HL-60 (cell line): Measurements from ENCODE around the gene CHMP6.

Source experiments
- DNase-seq, 2 experiments: peaks; one replicate each; pipeline ENCODE4 v3.0.0-alpha.2; 2010 to 2020; ENCODE audit warnings: low read depth in 1 of 2, low spot score in 1 of 2
- H3K27ac ChIP-seq: fragments of 250-450 bp; sonication (Bioruptor Pico); replicated peaks from 2 replicates; pipeline ENCODE4 v1.5.1; 2020; ENCODE audit warnings: mild to moderate bottlenecking, moderate library complexity
- H3K27me3 ChIP-seq: fragments of 250-450 bp; sonication (Bioruptor Pico); 2 replicates; pipeline ENCODE4 v1.5.1; 2021; ENCODE audit warnings: mild to moderate bottlenecking, moderate library complexity; ENCODE audit not compliant: insufficient read depth, poor library complexity, severe bottlenecking
- H3K4me3 ChIP-seq: replicated peaks from 2 replicates; pipeline ENCODE4 v1.5.1; 2011; ENCODE audit warnings: mild to moderate bottlenecking, control low read depth, low read length; ENCODE audit not compliant: insufficient read depth
- GABPA ChIP-seq: IDR thresholded peaks from 2 replicates; pipeline ENCODE4 v1.6.1; 2012; ENCODE audit warnings: low read depth
- POLR2AphosphoS5 ChIP-seq: IDR thresholded peaks from 2 replicates; pipeline ENCODE4 v1.6.1; 2012; ENCODE audit warnings: low read depth
- SPI1 ChIP-seq: IDR thresholded peaks from 2 replicates; pipeline ENCODE4 v1.6.1; 2012; ENCODE audit warnings: low read depth, mild to moderate bottlenecking, borderline replicate concordance
- TF ChIP-seq, protein P1 (sequence below): IDR thresholded peaks from one replicate; pipeline ENCODE4 v1.5.1; 2011; ENCODE audit warnings: low read length, control low read depth, inconsistent platforms; ENCODE audit not compliant: insufficient read depth
- TF ChIP-seq, protein P2 (sequence below): IDR thresholded peaks from 2 replicates; pipeline ENCODE4 v1.6.1; 2012; ENCODE audit warnings: low read depth; ENCODE audit not compliant: insufficient replicate concordance

The CHMP6 gene

DNA sequence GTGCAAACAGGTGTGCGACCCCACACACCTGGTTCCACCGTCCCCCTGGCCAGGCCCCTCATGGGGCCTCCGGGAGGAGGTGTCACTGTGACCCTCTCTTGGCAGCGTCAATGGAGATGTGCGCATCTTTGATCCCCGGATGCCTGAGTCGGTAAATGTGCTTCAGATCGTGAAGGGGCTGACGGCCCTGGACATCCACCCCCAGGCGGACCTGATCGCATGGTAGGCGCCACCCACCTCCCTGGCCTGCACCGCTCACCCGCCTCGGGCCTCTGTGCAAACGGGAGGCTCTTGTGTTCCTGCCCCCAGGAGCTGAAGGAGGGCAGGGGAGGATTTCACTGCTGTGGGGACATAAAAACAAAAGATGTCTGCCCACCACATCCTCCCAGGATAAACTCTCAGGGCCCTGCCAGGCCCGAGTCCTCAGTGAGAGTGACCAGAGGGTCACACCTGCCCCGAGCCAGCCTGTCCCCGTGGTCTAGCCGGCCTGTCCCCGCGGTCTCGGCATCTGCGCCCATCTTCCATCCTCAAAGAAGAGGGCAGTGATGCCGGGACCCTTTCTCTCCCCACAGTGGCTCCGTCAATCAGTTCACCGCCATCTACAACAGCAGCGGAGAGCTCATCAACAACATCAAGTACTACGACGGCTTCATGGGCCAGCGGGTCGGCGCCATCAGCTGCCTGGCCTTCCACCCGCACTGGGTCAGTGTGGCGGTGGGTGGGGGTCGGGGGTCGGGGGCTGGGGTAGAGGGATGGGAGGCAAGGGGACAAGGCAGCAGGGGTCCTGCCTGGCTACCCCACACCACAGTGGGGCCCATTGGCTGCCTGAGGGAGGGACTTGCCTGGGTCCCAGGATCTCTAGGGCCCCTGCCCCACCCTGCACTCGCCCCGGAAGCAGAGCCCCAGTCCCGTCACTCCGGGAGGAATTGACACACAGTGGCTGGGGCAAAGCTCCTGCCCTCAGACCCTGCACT, 29.0 kb upstream of the CHMP6 start:
- TF ChIP-seq, protein P1, sequence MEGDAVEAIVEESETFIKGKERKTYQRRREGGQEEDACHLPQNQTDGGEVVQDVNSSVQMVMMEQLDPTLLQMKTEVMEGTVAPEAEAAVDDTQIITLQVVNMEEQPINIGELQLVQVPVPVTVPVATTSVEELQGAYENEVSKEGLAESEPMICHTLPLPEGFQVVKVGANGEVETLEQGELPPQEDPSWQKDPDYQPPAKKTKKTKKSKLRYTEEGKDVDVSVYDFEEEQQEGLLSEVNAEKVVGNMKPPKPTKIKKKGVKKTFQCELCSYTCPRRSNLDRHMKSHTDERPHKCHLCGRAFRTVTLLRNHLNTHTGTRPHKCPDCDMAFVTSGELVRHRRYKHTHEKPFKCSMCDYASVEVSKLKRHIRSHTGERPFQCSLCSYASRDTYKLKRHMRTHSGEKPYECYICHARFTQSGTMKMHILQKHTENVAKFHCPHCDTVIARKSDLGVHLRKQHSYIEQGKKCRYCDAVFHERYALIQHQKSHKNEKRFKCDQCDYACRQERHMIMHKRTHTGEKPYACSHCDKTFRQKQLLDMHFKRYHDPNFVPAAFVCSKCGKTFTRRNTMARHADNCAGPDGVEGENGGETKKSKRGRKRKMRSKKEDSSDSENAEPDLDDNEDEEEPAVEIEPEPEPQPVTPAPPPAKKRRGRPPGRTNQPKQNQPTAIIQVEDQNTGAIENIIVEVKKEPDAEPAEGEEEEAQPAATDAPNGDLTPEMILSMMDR, result no peak
- TF ChIP-seq SPI1 (no peak), GABPA (no peak), POLR2AphosphoS5 (no peak)
- TF ChIP-seq, protein P2, sequence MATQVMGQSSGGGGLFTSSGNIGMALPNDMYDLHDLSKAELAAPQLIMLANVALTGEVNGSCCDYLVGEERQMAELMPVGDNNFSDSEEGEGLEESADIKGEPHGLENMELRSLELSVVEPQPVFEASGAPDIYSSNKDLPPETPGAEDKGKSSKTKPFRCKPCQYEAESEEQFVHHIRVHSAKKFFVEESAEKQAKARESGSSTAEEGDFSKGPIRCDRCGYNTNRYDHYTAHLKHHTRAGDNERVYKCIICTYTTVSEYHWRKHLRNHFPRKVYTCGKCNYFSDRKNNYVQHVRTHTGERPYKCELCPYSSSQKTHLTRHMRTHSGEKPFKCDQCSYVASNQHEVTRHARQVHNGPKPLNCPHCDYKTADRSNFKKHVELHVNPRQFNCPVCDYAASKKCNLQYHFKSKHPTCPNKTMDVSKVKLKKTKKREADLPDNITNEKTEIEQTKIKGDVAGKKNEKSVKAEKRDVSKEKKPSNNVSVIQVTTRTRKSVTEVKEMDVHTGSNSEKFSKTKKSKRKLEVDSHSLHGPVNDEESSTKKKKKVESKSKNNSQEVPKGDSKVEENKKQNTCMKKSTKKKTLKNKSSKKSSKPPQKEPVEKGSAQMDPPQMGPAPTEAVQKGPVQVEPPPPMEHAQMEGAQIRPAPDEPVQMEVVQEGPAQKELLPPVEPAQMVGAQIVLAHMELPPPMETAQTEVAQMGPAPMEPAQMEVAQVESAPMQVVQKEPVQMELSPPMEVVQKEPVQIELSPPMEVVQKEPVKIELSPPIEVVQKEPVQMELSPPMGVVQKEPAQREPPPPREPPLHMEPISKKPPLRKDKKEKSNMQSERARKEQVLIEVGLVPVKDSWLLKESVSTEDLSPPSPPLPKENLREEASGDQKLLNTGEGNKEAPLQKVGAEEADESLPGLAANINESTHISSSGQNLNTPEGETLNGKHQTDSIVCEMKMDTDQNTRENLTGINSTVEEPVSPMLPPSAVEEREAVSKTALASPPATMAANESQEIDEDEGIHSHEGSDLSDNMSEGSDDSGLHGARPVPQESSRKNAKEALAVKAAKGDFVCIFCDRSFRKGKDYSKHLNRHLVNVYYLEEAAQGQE, result no peak
- Histone ChIP-seq H3K27me3 (no peaks in the 10 kb centered on the region), H3K4me3 (no peak overlapping the region), H3K27ac (no peak overlapping the region)
- no peak for DNase-seq

DNA sequence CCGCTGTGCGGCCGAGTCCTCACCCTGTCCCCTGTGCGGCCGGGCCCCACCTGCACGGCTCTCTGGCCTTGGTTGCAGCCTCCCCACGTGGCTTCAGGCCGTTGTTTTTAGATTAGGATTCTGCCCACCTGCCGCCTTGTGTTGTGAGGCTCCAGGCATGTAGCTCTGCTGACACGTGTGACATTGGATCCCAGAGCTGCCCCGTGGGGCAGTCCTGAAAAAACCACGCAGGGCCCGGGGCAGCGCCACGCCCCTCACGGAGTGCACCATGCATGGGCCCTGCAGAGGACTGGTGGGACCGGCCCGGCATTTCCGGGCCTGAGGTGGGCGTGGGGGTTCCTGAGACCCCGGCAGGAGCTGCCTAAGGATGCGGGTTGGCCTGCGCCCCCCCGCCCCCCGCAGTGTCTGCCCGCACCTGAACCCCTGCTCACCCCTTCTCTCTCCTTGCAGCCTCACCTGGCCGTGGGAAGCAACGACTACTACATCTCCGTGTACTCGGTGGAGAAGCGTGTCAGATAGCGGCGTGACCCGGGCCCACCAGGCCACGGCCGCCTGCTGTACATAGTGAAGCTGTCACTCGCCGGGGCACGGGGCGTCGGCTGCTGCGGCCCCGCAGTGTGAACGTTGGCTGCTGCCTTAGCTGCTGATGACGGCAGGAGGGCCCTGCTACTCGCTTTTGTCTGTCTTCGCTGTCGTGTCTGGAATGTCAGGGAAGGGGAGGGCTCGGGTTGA, 27.7 kb upstream of the CHMP6 start:
- no peak overlapping the region for H3K4me3 ChIP-seq
- no peaks in the 10 kb centered on the region for H3K27me3 ChIP-seq
- no peak for DNase-seq
- no peak overlapping the region for H3K27ac ChIP-seq
- TF ChIP-seq, protein P1, result no peak
- TF ChIP-seq, protein P2, result no peak
- TF ChIP-seq SPI1 (no peak), GABPA (no peak), POLR2AphosphoS5 (no peak)

DNA sequence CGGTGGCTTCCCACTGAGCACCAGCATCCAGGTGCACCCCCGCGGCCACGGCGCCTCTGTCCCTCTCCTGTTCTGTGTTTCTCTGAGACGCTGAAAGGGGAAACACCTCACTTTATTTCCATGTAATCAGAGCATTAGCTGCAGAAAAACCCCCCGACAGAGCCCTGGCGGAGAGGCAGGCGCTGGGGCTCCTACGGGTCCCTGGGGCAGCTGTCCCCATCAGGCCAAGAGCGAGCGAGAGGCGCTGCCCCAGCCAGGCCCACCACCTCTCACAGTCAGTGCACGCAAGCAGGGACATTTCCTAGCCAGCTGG, 27.1 kb upstream of the CHMP6 start:
- Histone ChIP-seq H3K27ac (no peak overlapping the region), H3K4me3 (no peak overlapping the region)
- TF ChIP-seq POLR2AphosphoS5, result no peak
- TF ChIP-seq GABPA, result no peak
- no peak for TF ChIP-seq SPI1

DNA sequence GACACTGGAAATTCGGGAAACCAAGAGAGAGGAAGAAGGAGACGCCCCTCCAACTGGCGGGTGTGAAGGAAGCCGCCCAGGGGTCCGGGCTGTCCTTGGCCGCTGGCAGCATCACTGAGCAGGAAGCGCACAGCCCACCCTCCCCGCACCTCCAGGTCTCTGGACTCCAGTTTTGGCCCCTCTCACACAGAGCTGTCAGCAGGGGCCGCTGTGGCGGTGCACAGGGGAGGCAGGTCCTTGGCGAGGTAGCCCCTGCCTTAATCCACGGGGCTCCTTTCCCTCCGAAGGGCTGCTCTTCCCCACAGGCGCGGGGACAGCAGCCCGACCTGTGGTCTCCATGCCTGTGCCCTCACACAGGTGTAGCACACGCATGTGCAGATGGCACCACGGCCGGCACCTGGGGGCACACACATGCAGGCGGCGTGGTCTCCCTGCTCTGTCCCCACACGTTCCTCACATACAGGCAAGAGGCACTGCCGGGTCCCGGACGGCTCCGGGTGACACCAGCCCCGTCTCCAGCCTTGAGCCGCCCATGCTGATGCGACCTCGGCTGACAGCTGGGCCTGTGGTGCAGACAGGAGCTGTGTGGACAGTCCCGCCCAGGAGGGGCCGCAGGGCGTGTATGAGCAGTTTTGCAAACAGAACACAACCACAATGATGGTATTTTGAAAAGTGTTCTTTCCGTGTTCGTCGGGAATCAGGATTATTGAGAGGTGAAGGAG, 26.6 kb upstream of the CHMP6 start:
- no peak for DNase-seq
- Histone ChIP-seq H3K4me3 (no peak overlapping the region), H3K27me3 (no peaks in the 10 kb centered on the region), H3K27ac (no peak overlapping the region)
- TF ChIP-seq POLR2AphosphoS5, result no peak
- TF ChIP-seq, protein P2, result no peak
- no peak for TF ChIP-seq SPI1
- TF ChIP-seq GABPA, result no peak
- TF ChIP-seq, protein P1, result no peak

More for the DNA sequence above, 27.1 kb upstream of the CHMP6 start:
- no peak for DNase-seq
- no peaks in the 10 kb centered on the region for H3K27me3 ChIP-seq
